ENCODE data around the gene FNBP1. TPM values are rescaled to one million over a fixed set of nuclear protein-coding genes. Genes with fewer than 3 reads are reported as not detected.

Gene FNBP1
- total and polyA plus RNA-seq, 2 experiments from 2014 or later = 19.5 to 21.0 TPM

GRCh38 chr9:129968690-129969485, 74.1 kb downstream of the FNBP1 start:
- Histone ChIP-seq H2AFZ (no peak overlapping the region), H3K4me2 (no peak overlapping the region), H3K4me1 (ENCODE audit: insufficient read depth) (peaks cover 12% of the 10 kb centered on the region), H3K36me3 (replicated peaks; ENCODE audit: insufficient read depth, low read depth) (no peaks in the 10 kb centered on the region), H3K4me3 (no peak overlapping the region), H3K79me2 (peaks cover 4% of the 10 kb centered on the region), H4K20me1 (ENCODE audit: insufficient read depth, poor library complexity, severe bottlenecking) (no peaks in the 10 kb centered on the region), H3K9me3 (ENCODE audit: low read depth) (no peaks in the 10 kb centered on the region), H3K9me2 (replicated peaks; ENCODE audit: insufficient read depth) (no peaks in the 10 kb centered on the region), H3K27ac (peak overlapping the region; percentile 54), H3K27me3 (no peaks in the 10 kb centered on the region)
- WGBS (ENCODE audit: low lambda C conversion rate, missing lambda C conversion rate) = 23% methylated on average over 4 of the region's 4 CpGs
- peak; percentile 57 for DNase-seq (ENCODE audit: low spot score)
- TF ChIP-seq EZH2 (IDR thresholded peaks at IDR 0.05; ENCODE audit: borderline replicate concordance) (no peak), EZH2phosphoT487 (IDR thresholded peaks at IDR 0.05; ENCODE audit: low read depth, severe bottlenecking, unreplicated experiment) (no peak), CTCF (IDR thresholded peaks at IDR 0.05; ENCODE audit: poor library complexity) (no peak)

GRCh38 chr9:129964901-129965734, 77.9 kb downstream of the FNBP1 start:
- WGBS (ENCODE audit: low lambda C conversion rate, missing lambda C conversion rate) = 76% methylated on average over 21 of the region's 21 CpGs
- H3K27ac ChIP-seq = peak overlapping the region; percentile 80
- H3K27me3 ChIP-seq = no peaks in the 10 kb centered on the region
- H3K9me3 ChIP-seq (ENCODE audit: low read depth) = no peaks in the 10 kb centered on the region
- TF ChIP-seq CTCF (IDR thresholded peaks at IDR 0.05; ENCODE audit: poor library complexity) (no peak), EZH2 (IDR thresholded peaks at IDR 0.05; ENCODE audit: borderline replicate concordance) (no peak), EZH2phosphoT487 (IDR thresholded peaks at IDR 0.05; ENCODE audit: low read depth, severe bottlenecking, unreplicated experiment) (no peak)
- no peak overlapping the region for H2AFZ ChIP-seq
- H3K4me3 ChIP-seq = no peak overlapping the region
- no peak overlapping the region for H3K4me2 ChIP-seq
- H3K9me2 ChIP-seq (replicated peaks; ENCODE audit: insufficient read depth) = no peaks in the 10 kb centered on the region
- no peak for DNase-seq (ENCODE audit: low spot score)
- H3K36me3 ChIP-seq (replicated peaks; ENCODE audit: insufficient read depth, low read depth) = no peaks in the 10 kb centered on the region
- H4K20me1 ChIP-seq (ENCODE audit: insufficient read depth, poor library complexity, severe bottlenecking) = no peaks in the 10 kb centered on the region
- peaks cover 25% of the 10 kb centered on the region for H3K4me1 ChIP-seq (ENCODE audit: insufficient read depth)
- H3K79me2 ChIP-seq = peaks cover 1% of the 10 kb centered on the region

GRCh38 chr9:129962889-129963703, 79.9 kb downstream of the FNBP1 start:
- peaks cover 21% of the 10 kb centered on the region for H3K4me1 ChIP-seq (ENCODE audit: insufficient read depth)

More at GRCh38 chr9:129962889-129963703, 79.9 kb downstream of the FNBP1 start:
- no peaks in the 10 kb centered on the region for H3K79me2 ChIP-seq
- peak overlapping the region; percentile 30 for H2AFZ ChIP-seq
- H3K27ac ChIP-seq = peak overlapping the region; percentile 80
- no peaks in the 10 kb centered on the region for H3K9me3 ChIP-seq (ENCODE audit: low read depth)
- 43% methylated on average over 12 of the region's 14 CpGs for WGBS (ENCODE audit: low lambda C conversion rate, missing lambda C conversion rate)
- H3K36me3 ChIP-seq (replicated peaks; ENCODE audit: insufficient read depth, low read depth) = no peaks in the 10 kb centered on the region
- no peak overlapping the region for H3K4me3 ChIP-seq
- no peaks in the 10 kb centered on the region for H3K9me2 ChIP-seq (replicated peaks; ENCODE audit: insufficient read depth)
- TF ChIP-seq EZH2 (IDR thresholded peaks at IDR 0.05; ENCODE audit: borderline replicate concordance) (no peak), CTCF (IDR thresholded peaks at IDR 0.05; ENCODE audit: poor library complexity) (no peak), EZH2phosphoT487 (IDR thresholded peaks at IDR 0.05; ENCODE audit: low read depth, severe bottlenecking, unreplicated experiment) (no peak)
- H3K4me2 ChIP-seq = peak overlapping the region; percentile 69
- no peaks in the 10 kb centered on the region for H4K20me1 ChIP-seq (ENCODE audit: insufficient read depth, poor library complexity, severe bottlenecking)
- H3K27me3 ChIP-seq = no peaks in the 10 kb centered on the region
- no peak for DNase-seq (ENCODE audit: low spot score)

Measured in hepatocyte (in vitro differentiated cells).